Measurements from ENCODE around the gene CCDC12.

GRCh38 chr3:47010111-47010712 lies 33.7 kb upstream of the CCDC12 start:
- TF ChIP-seq CTCF (IDR thresholded peaks at IDR 0.05): no peak
- no peak for TF ChIP-seq POLR2A (IDR thresholded peaks at IDR 0.05)
- no peak for TF ChIP-seq POLR2AphosphoS5 (IDR thresholded peaks at IDR 0.05)

Measured in sigmoid colon (tissue), 4 donors.